GM03348 (cell line): ENCODE measurements around the gene DDB1.
"Not testable (repeated sequence)": the region's sequence is repeated elsewhere in the genome, so short reads cannot be mapped to it uniquely, and the experiment has no call there.

ENCODE experiments used
- DNase-seq: peaks from one replicate; pipeline ENCODE4 v3.0.0; 2012; ENCODE audit warnings: low spot score

The DDB1 gene

DNA sequence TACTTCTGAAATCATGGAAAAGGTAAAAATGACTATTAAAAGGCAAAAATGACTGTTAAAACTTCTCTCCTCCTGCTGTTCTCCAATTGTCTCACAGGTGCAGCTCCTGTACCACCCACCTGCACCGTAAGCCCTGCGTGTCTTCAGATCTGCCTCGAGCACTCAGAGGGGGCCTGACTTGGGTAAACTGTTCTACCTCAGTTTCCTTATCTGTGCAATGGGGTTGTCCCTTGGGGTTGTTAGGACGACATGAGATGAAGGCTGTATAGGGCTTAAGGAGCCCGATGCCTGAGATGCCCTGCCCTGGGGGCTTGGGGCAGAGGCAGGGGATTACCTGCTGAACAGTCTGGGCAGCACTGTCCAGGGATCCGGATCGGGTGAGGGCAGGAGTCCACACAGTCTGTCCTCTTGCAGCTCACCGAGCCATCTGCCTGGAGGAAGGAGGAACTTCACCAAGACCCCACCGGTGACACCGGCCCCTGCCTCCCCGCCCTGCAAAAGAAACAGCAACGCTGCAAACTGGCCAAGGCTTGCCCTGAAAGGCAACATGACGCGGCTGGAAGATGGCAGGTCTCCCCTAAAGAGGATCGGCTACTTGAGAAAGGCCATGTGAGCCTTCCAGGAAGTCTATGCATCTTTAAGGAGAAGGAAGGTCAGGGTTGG is 64.2 kb downstream of the DDB1 start:
- DNase-seq, result no peak

DNA sequence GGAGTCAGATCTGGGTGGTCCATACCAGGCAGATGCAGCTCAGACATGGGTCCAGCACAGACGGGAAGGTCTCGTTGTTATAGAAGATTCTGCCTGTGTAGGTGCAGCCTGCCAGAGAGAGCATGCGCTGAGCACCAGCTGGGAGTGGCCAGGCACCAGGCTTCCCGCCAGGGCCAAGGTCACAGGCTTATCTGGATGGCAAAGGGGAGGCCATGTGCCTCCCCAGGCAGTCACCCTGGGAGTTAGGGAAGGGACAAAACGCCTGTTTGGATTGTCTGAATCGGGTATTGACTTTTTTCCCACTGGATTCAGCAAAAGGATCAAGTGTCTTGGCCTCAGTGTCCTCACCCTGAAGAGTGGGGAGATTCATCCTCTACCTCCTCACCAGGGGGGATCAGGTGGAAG is 65.5 kb downstream of the DDB1 start:
- DNase-seq, result no peak

DNA sequence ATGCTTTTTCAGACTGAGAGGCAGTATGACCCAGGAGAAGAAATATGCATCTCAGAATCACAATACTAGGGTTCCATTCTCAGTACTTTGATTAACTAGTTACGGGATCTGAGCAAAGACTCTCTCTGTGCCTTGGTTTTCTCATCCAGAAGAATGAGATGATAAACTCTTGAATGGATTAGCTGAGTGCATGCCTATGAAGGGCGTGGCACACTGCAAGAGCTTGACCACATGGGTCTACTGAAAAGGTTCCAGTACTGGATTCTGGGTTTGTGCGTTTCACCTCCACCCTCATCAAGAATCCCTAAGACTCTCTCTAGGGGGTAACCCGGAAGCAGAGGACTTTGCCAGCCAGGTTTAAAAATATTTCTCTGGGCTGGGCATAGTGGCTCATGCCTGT is 66.3 kb downstream of the DDB1 start:
- peak; percentile 76 for DNase-seq

DNA sequence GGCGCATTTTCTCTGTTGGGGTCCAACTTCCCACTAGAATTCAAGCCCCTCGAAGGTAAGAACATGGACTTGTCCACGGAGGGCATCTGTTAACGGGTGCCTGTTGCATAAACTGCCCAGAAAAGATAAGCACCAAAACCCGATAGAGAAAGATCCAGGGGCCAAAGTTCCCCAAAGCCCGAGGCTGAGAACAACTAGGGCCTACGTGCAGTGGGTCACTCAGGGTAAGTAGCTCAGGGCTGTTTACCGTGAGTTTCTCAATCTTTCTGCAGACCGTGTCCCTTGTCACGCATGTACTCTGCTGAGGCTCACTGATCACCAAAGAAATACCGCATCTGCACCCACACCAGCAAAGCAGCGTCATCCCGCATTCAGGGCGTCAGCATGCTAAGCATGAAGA is 67.5 kb downstream of the DDB1 start:
- no peak for DNase-seq

DNA sequence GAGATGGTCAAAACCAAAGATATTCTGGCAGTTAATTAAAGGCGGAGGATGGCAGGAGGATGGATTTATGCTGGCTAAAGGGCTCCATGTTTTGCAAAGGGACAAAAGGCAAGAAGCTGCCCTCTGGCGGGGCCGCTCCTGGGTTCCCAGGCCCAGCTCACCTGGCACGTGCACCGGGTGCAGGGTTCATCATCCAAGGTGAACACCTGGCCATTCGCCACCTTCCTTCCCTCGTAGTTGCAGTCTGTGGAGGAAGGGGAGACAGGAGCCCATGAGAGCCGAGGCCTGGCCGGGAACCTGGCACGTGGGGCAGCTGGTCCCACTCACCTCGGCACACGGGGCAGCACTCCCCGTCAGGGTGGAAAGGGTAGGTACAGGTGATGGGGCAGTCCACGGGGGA is 68.1 kb downstream of the DDB1 start:
- no peak for DNase-seq

DNA sequence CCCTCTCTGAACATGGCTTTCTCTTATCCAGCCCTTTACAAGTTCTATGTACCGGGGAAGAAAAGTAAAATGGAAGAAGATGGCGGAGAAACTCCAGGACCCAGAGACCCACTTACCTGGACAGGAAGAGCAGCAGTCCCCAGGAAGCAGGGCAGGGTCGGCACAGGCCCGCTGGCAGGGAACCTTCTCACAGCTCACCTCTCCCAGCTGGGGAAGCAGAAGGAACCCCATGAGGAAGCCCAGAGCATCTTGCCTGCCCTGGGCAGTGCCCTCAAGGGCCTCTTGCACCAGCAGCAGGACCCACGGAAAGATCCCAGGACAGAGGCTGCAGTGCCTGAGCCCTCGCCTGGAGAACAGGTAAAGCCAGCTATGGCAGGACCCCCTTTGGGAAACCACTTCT is 68.5 kb downstream of the DDB1 start:
- DNase-seq, result no peak

DNA sequence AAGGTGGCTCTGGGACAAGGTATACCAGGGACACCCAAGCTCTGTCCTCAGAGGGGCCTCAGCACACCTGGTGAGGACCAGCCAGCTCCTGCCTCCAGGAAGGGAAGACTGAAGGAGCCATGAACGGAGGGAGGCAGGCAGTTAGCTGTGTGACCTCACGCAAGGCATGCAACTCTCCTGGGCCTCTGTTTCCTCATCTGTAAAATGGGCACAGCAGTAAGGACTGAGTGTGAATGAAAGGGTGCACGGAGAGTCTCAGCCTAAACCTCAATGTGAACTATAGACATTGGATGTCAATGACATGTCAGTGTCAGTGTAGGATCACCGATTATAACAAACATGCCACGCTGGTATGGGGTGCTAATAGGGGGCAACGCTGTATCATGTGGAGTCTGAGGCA is 73.5 kb downstream of the DDB1 start:
- no peak for DNase-seq

DNA sequence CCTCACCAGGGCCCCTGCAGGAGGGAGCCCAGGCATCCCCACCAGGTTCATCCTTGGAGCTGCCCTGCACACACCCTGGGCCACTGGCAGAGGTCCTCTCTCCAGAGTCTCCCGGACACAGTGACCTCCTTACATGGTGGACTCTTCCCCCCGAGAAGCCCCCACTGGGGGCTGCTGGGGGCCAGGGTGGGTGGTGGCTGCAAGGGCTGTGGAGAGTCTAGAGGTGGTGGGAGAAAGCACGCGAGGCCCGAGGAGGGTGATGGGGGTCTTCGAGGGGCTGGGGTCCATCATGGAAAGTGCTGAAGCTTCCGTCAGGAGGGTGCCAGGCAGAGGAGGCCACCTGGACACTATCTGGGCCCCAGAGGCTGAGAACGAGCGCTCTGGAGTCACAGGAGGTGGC is 74.4 kb downstream of the DDB1 start:
- DNase-seq, result no peak

DNA sequence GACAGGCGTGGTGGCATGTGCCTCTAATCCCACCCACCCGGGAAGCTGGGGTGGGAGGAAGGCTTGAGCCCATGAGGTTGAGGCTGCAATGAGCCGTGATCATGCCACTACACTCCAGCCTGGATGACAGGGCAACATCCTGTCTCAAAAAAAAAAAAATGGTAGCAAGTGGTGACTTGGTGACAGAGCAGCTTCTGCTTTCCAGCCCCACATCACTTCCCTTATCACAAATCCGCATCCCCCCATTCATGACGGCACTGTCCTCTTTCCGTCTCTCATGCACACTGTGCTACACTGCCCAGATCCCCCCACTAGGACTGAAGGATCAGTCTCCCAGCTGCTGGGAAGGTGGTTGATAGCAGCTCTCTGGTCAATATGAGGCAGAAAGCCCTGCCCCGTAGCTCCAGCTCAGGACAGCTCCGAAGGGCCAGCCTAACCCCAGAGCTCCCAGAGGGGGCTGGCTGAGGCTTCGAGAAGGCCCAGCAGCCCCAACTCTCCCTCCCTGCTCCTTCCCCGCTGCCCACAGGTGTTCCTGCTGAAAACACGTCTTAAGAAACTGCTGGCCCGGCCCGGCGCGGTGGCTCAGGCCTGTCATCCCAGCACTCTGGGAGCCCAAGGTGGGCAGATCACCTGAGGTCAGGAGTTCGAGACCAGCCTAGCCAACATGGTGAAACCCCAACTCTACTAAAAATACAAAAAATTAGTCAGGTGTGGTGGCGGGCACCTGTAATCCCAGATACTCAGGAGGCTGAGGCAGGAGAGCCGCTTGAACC is 76.0 kb downstream of the DDB1 start:
- no peak for DNase-seq

DNA sequence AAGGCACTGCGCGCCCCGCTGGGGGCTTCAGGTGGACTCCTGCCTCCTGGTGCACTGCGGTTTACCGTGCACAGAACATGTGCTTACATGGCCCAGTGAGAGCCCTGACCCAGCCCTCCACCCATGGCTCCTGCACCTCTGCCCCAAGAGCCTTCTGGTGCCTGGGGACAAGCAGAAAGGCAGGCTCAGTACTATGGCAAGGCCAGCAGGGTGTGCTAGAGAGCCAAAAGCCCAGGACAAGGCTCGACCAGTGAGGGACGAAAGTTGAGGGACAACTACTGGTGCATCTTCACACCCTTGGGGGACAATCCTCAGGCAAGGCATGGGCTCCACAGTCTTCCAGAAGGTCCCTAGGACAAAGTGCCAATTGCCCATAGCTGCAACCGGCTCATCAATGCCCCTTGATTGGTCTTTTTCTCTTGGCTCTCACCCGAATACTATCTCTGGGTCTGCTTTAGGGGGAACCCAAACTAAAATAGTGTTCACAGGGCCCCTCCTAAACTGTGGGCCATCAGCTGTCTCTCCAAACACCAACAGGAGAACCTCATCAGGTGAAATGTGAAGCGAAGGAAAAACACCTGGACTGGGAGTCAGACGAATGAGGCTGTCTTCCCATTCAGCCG is 78.4 kb downstream of the DDB1 start:
- peak; percentile 92 for DNase-seq

DNA sequence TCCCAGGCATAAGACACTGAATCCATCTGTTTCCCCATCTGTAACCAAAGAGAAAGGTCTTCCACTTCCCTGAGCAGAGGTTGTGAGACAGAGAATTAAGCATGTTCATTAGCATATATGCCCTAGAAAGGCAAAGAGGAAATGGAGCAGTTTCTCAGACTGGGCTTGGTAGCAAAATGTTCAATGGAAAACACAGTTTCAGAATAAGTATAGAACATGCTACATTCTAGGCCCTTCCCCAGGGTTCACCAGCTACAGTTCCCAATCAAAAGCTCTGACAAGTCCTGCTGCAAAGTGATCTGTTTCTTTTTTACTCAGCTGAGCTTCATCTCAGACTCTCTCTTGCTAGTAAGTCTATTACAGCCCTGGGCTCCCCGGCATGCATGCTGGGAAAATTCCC is 80.6 kb downstream of the DDB1 start:
- DNase-seq, result not testable (repeated sequence)

DNA sequence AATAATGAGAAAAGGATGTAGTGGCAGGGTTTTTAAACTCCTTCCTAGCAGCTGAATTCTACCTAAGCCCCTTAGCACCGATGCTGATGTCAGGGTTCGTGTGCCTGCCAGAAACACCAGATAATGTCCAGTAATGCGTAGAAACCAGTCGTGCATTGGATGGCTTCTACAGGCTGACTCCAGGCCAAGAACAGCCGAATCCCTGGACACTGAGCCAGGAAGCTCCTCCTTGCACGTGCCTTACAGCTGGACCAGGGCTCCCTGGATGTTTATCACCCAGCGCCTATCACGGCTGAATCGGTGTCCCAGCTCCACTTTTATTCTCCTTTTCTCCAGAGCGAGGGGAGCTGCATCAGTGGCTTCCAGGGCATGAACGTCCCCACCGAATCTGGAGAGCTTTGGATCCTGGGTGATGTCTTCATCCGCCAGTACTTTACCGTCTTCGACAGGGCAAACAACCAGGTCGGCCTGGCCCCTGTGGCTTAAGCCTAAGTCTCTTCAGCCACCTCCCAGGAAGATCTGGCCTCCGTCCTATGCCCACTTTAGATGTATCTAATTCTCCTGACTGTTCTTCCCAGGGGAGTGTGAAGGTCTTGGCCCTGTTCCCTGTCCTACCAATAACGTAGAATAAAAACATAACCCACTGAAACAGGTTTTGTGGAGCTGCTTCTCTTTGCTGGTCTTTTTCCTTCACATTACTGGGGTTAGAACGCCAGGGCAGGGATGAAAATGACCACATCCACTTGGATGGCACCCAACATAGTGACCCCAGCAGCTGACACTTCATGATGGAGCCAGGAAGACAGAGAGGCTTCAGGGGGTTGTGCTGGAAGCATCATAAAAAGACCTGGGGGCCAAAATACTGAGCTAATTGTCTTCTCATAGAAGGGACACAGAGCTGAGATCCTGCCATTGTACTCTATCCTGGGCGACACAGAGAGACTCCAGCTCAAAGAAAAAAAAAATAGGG is 81.8 kb downstream of the DDB1 start:
- DNase-seq, result not testable (repeated sequence)
